DOHH2 (cell line): ENCODE results near the gene FGFR3.

Experiments
- CTCF ChIP-seq: fragments of 200-600 bp; sonication (generic); IDR thresholded peaks from one replicate; pipeline ENCODE4 v1.5.1; 2014; ENCODE audit warnings: antibody characterized with exemption, mild to moderate bottlenecking, low read depth, low read length; ENCODE audit not compliant: poor library complexity, severe bottlenecking
- EZH2phosphoT487 ChIP-seq: fragments of 200-600 bp; sonication (generic); IDR thresholded peaks from 2 replicates; pipeline ENCODE4 v1.6.1; 2017; ENCODE audit warnings: borderline replicate concordance, mild to moderate bottlenecking, antibody characterized with exemption, low read length, moderate library complexity, mixed read lengths

- TF ChIP-seq CTCF: no peak
- TF ChIP-seq EZH2phosphoT487: no peak
Observed at GRCh38 chr4:1808851-1809753, 16.0 kb downstream of the FGFR3 start.
